KMS-11 (cell line): ENCODE results near the gene CBS.

Source experiments
- H2AFZ ChIP-seq: fragments of 200-600 bp; sonication (generic); 2 replicates; pipeline ENCODE4 v1.6.1; 2016; ENCODE audit warnings: antibody characterized with exemption, mixed run types, low read depth
- H3K27ac ChIP-seq: fragments of 200-600 bp; sonication (generic); 2 replicates; pipeline ENCODE4 v1.6.1; 2016; ENCODE audit warnings: mild to moderate bottlenecking, mixed run types
- H3K27me3 ChIP-seq: fragments of 200-600 bp; sonication (generic); 2 replicates; pipeline ENCODE4 v1.6.1; 2017; ENCODE audit warnings: mild to moderate bottlenecking, low read depth, mixed run types, moderate library complexity; ENCODE audit not compliant: insufficient read depth
- H3K36me3 ChIP-seq: fragments of 200-600 bp; sonication (generic); 2 replicates; pipeline ENCODE4 v1.6.1; 2017; ENCODE audit warnings: mild to moderate bottlenecking, mixed run types; ENCODE audit not compliant: insufficient read depth
- H3K4me1 ChIP-seq: fragments of 200-600 bp; sonication (generic); 2 replicates; pipeline ENCODE4 v1.6.1; 2016; ENCODE audit warnings: mild to moderate bottlenecking, low read depth, mixed run types; ENCODE audit not compliant: poor library complexity, severe bottlenecking
- H3K4me2 ChIP-seq: fragments of 200-600 bp; sonication (generic); 2 replicates; pipeline ENCODE4 v1.7.0; 2016; ENCODE audit warnings: mild to moderate bottlenecking, mixed run types
- H3K4me3 ChIP-seq: fragments of 200-600 bp; sonication (generic); IDR thresholded peaks from 2 replicates; pipeline ENCODE4 v1.6.1; 2017; ENCODE audit warnings: low read depth, low read length, mixed read lengths; ENCODE audit not compliant: insufficient read depth
- H3K79me2 ChIP-seq: fragments of 200-600 bp; sonication (generic); 2 replicates; pipeline ENCODE4 v1.6.1; 2016; ENCODE audit warnings: low read depth, mixed run types; ENCODE audit not compliant: insufficient read depth
- H3K9ac ChIP-seq: fragments of 200-600 bp; sonication (generic); 2 replicates; pipeline ENCODE4 v1.6.1; 2016; ENCODE audit warnings: mild to moderate bottlenecking, mixed run types
- H4K20me1 ChIP-seq: fragments of 200-600 bp; sonication (generic); 2 replicates; pipeline ENCODE4 v1.6.1; 2016; ENCODE audit warnings: mild to moderate bottlenecking, mixed run types; ENCODE audit not compliant: insufficient read depth
- CTCF ChIP-seq: fragments of 200-600 bp; sonication (generic); conservative IDR thresholded peaks from 2 replicates; pipeline ENCODE4 v1.6.1; 2017; ENCODE audit warnings: low read depth, mild to moderate bottlenecking, antibody characterized with exemption, low read length, moderate library complexity, mixed read lengths

The CBS gene

GRCh38 chr21:43020771-43021170 is 54.9 kb downstream of the CBS start:
- H3K27me3 ChIP-seq: no peaks in the 10 kb centered on the region
- H3K4me2 ChIP-seq: no peak overlapping the region
- no peak overlapping the region for H3K4me3 ChIP-seq
- no peaks in the 10 kb centered on the region for H3K4me1 ChIP-seq
- no peaks in the 10 kb centered on the region for H4K20me1 ChIP-seq
- H3K27ac ChIP-seq: no peak overlapping the region
- no peak overlapping the region for H2AFZ ChIP-seq
- H3K79me2 ChIP-seq: no peaks in the 10 kb centered on the region
- H3K9ac ChIP-seq: no peak overlapping the region
- no peaks in the 10 kb centered on the region for H3K36me3 ChIP-seq
- no peak for TF ChIP-seq CTCF

GRCh38 chr21:43020177-43020576 is 55.5 kb downstream of the CBS start:
- no peak overlapping the region for H3K4me2 ChIP-seq
- no peaks in the 10 kb centered on the region for H3K36me3 ChIP-seq
- H4K20me1 ChIP-seq: no peaks in the 10 kb centered on the region
- TF ChIP-seq CTCF: no peak
- H2AFZ ChIP-seq: no peak overlapping the region
- H3K4me3 ChIP-seq: no peak overlapping the region
- no peaks in the 10 kb centered on the region for H3K4me1 ChIP-seq
- H3K27me3 ChIP-seq: no peaks in the 10 kb centered on the region
- H3K9ac ChIP-seq: no peak overlapping the region
- no peaks in the 10 kb centered on the region for H3K79me2 ChIP-seq
- no peak overlapping the region for H3K27ac ChIP-seq

GRCh38 chr21:43018519-43018918 is 57.1 kb downstream of the CBS start:
- no peak overlapping the region for H3K9ac ChIP-seq
- no peaks in the 10 kb centered on the region for H3K36me3 ChIP-seq
- H3K27ac ChIP-seq: no peak overlapping the region
- H3K79me2 ChIP-seq: no peaks in the 10 kb centered on the region
- H4K20me1 ChIP-seq: no peaks in the 10 kb centered on the region
- no peaks in the 10 kb centered on the region for H3K27me3 ChIP-seq
- no peak for TF ChIP-seq CTCF
- H3K4me3 ChIP-seq: no peak overlapping the region
- H3K4me1 ChIP-seq: no peaks in the 10 kb centered on the region
- H2AFZ ChIP-seq: no peak overlapping the region
- no peak overlapping the region for H3K4me2 ChIP-seq

- Histone ChIP-seq H3K27me3 (no peaks in the 10 kb centered on the region), H3K36me3 (no peaks in the 10 kb centered on the region), H4K20me1 (no peaks in the 10 kb centered on the region), H3K27ac (no peak overlapping the region), H3K4me2 (no peak overlapping the region), H3K4me3 (no peak overlapping the region), H2AFZ (no peak overlapping the region), H3K79me2 (no peaks in the 10 kb centered on the region), H3K9ac (no peak overlapping the region), H3K4me1 (no peaks in the 10 kb centered on the region)
- no peak for TF ChIP-seq CTCF
Measured at GRCh38 chr21:43016728-43017127, 58.9 kb downstream of the CBS start.
